ENCODE measurements around the gene JKAMP. TPM values are rescaled to one million over a fixed set of nuclear protein-coding genes. Genes with fewer than 3 reads are reported as not detected.
A peak's percentile ranks its signal among the peaks of the same experiment; 100 is the strongest.

JKAMP gene
- total RNA-seq, 1 donor from 2014 or later = 39.5 TPM

- no peak for DNase-seq (ENCODE audit: extremely low spot score, unreplicated experiment)
- no peak for TF ChIP-seq CTCF (conservative IDR thresholded peaks at IDR 0.05)
- H3K4me1 Mint-ChIP-seq (ENCODE audit: unreplicated experiment) = peaks cover 45% of the 10 kb centered on the region
- H3K4me3 Mint-ChIP-seq = peak overlapping the region; percentile 92
- H3K27me3 Mint-ChIP-seq = no peaks in the 10 kb centered on the region
- peak overlapping the region; percentile 89 for H3K27ac Mint-ChIP-seq
- H3K36me3 Mint-ChIP-seq = peaks cover 6% of the 10 kb centered on the region
- H3K9me3 Mint-ChIP-seq = no peaks in the 10 kb centered on the region
These were observed 1.6 kb upstream of the JKAMP start for GRCh38 chr14:59482541-59483331.

DNA sequence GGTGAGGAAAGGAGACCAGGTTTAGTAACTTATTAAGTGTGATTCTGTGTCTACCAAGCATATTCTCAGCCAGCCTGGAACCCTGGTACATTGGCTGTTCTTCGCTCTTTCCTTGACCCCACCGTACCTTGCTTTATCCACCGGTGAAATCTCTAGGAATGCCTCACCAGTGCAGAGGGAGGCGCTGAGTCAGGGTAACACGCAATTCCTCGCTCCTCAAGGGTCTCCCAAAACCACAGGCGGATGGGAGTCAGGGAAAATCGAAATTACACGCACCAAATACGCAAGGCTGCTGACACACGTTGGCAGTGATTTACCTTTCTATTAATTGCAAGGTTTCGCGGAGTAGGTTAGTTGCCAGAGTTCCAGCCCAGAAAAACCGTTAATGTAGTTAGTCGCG is 954 bp upstream of the JKAMP start:
- H3K36me3 Mint-ChIP-seq = peaks cover 9% of the 10 kb centered on the region

DNA sequence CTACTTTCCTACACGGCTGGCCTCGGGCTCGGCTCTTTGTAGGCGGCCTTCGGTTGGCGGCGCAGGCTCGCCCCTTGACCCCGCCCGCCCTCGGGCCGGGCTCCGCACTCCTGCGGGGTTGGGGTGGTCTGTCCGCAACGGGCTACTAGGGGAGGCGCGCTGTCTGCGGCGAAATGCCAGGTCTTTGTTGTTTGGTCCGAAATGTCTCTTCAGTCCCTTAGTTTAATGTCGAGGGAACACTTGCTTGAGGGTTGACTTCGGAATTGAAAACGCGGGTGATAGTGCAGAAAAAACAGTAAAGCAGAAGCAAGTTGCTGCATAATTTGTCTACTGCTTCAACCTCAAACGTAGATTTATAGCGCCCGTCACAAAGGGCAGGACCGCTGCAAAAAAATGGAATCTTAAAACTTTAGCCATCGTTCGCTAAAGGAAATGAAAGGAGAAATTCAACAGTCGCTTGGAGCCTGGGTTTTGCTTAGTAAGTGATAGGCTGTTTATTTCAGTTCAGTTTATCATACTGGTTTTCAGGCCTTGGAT is 390 bp downstream of the JKAMP start:
- Mint-ChIP-seq H3K27me3 (no peaks in the 10 kb centered on the region), H3K4me1 (ENCODE audit: unreplicated experiment) (peaks cover 45% of the 10 kb centered on the region), H3K27ac (peak overlapping the region; percentile 90), H3K9me3 (no peaks in the 10 kb centered on the region), H3K36me3 (peaks cover 12% of the 10 kb centered on the region), H3K4me3 (peak overlapping the region; percentile 92)
- TF ChIP-seq CTCF (conservative IDR thresholded peaks at IDR 0.05) = no peak
- no peak for DNase-seq (ENCODE audit: extremely low spot score, unreplicated experiment)

More for the DNA sequence above, 954 bp upstream of the JKAMP start:
- Mint-ChIP-seq H3K27ac (peak overlapping the region; percentile 89), H3K4me1 (ENCODE audit: unreplicated experiment) (peaks cover 45% of the 10 kb centered on the region), H3K9me3 (no peaks in the 10 kb centered on the region), H3K27me3 (no peaks in the 10 kb centered on the region), H3K4me3 (peak overlapping the region; percentile 92)
- no peak for DNase-seq (ENCODE audit: extremely low spot score, unreplicated experiment)
- TF ChIP-seq CTCF (conservative IDR thresholded peaks at IDR 0.05) = no peak

GRCh38 chr14:59490756-59491155 is 6.4 kb downstream of the JKAMP start:
- no peak for DNase-seq (ENCODE audit: extremely low spot score, unreplicated experiment)
- peaks cover 48% of the 10 kb centered on the region for H3K36me3 Mint-ChIP-seq
- H3K4me3 Mint-ChIP-seq = no peak overlapping the region
- H3K27ac Mint-ChIP-seq = no peak overlapping the region
- no peaks in the 10 kb centered on the region for H3K9me3 Mint-ChIP-seq
- TF ChIP-seq CTCF (conservative IDR thresholded peaks at IDR 0.05) = no peak
- H3K4me1 Mint-ChIP-seq (ENCODE audit: unreplicated experiment) = peaks cover 7% of the 10 kb centered on the region
- H3K27me3 Mint-ChIP-seq = no peaks in the 10 kb centered on the region

- no peak overlapping the region for H3K4me3 Mint-ChIP-seq
- no peak for DNase-seq (ENCODE audit: extremely low spot score, unreplicated experiment)
- H3K27me3 Mint-ChIP-seq = no peaks in the 10 kb centered on the region
- no peaks in the 10 kb centered on the region for H3K9me3 Mint-ChIP-seq
- peaks cover 48% of the 10 kb centered on the region for H3K36me3 Mint-ChIP-seq
- H3K27ac Mint-ChIP-seq = no peak overlapping the region
- TF ChIP-seq CTCF (conservative IDR thresholded peaks at IDR 0.05) = no peak
- no peaks in the 10 kb centered on the region for H3K4me1 Mint-ChIP-seq (ENCODE audit: unreplicated experiment)
These were observed 8.1 kb downstream of the JKAMP start for GRCh38 chr14:59492384-59492783.

Data from type B pancreatic cell (in vitro differentiated cells).